GM12891 (cell line): ENCODE data around the gene ZMIZ1.

Experiments used
- POLR2A ChIP-seq: IDR thresholded peaks from 2 replicates; pipeline ENCODE4 v1.6.1; 2011; ENCODE audit warnings: low read depth, low read length, control low read depth
- POLR2AphosphoS5 ChIP-seq: IDR thresholded peaks from 2 replicates; pipeline ENCODE4 v1.6.1; 2011; ENCODE audit warnings: low read depth, low read length, control low read depth

GRCh38 chr10:79069325-79070080 lies 737 bp downstream of the ZMIZ1 start:
- TF ChIP-seq POLR2A, result no peak
- TF ChIP-seq POLR2AphosphoS5, result no peak
